ENCODE measurements around the gene PYM1. TPM values are rescaled to one million over a fixed set of nuclear protein-coding genes. Genes with fewer than 3 reads are reported as not detected.
"Not testable (repeated sequence)": the region's sequence is repeated elsewhere in the genome, so short reads cannot be mapped to it uniquely, and the experiment has no call there.

Gene PYM1
- total RNA-seq, 1 donor from 2014 or later = 47.6 TPM

DNA sequence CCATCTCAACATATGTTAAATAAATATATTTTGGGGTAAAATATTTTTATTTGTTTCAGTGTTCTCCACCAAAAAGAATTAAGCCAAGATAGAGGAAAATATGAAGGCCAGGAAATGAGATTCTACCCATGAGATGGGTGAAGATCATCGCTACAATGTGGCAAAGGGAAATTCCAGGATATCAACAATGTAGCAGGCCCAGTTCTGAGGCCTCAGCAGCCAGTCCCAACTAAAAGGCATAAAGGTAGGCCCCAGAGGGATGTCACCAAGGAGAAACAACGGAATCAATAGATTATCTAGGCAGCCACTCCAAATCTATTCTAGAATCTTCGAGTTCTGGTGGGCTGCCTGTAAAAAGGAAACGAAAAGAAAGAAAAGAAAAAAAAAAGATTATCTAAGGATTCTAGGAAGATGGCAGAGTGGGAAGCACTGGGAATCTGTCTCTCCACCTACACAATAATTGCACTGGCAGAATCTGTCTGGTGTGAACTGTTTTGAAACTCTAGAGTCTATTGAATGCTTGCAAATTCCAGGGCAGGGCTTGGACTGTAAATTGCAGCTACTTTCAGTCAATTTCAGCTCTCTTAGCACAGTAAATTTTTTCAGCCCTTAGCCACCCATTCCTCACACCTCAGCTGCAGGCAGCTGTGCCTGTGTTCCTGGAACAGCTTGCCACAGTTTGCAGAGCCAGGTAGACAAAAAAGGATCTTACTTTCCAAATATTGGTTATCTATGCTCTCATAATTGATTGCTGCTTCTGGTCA is 51.8 kb downstream of the PYM1 start:
- Histone ChIP-seq H3K4me3 (ENCODE audit: low read depth, low read length) (no peak overlapping the region), H3K36me3 (ENCODE audit: control insufficient read depth, insufficient read depth, low read length) (no peaks in the 10 kb centered on the region), H3K27me3 (ENCODE audit: control insufficient read depth, insufficient read depth, low read length) (no peaks in the 10 kb centered on the region)
- DNase-seq (ENCODE audit: low read depth) = no peak
- TF ChIP-seq, protein P1, sequence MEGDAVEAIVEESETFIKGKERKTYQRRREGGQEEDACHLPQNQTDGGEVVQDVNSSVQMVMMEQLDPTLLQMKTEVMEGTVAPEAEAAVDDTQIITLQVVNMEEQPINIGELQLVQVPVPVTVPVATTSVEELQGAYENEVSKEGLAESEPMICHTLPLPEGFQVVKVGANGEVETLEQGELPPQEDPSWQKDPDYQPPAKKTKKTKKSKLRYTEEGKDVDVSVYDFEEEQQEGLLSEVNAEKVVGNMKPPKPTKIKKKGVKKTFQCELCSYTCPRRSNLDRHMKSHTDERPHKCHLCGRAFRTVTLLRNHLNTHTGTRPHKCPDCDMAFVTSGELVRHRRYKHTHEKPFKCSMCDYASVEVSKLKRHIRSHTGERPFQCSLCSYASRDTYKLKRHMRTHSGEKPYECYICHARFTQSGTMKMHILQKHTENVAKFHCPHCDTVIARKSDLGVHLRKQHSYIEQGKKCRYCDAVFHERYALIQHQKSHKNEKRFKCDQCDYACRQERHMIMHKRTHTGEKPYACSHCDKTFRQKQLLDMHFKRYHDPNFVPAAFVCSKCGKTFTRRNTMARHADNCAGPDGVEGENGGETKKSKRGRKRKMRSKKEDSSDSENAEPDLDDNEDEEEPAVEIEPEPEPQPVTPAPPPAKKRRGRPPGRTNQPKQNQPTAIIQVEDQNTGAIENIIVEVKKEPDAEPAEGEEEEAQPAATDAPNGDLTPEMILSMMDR (IDR thresholded peaks at IDR 0.05; ENCODE audit: insufficient read depth, low read length, poor library complexity, severe bottlenecking) = no peak

DNA sequence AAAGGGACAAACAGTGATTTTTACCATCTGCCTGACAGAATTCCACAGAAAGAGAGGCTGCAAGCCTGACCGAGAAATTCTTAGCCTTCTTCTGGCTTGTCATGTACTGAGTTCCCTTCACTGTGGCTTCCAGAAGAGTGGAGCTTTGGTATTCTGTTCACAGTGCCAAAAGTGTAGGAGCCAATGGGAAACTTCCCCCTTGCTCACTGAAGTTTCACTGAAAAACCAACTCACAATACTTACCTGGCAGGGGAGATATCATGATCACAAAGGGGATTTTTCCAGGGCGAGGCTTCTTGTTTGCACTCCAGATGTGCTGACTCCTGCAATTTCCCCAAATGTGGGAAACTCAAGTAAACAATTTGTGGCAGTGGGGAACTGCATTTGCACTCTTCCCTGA is 53.3 kb downstream of the PYM1 start:
- no peak for DNase-seq (ENCODE audit: low read depth)

DNA sequence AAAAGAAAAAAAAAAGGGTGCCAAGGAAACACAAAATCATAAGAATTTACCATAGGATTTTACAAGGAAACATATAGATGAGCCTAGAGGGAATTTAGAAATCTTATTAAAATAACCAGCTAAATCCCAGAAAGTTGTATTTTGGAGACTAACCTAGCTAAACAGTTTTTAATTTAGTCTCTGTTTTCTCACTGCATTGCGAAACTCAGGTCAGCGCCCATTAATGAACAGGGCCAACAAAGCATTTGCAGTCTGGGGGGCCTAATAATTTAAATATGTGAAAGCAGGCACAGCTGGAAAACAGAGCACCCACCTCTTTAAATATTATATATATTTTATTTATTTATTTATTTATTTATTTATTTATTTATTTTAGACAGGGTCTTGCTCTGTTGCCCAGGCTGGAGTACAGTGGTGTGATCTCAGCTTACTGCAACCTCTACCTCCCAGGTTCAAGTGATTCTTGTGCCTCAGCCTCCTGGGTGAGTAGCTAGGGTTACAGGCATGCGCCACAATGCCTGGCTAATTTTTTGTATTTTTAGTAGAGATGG is 61.2 kb downstream of the PYM1 start:
- H3K36me3 ChIP-seq (ENCODE audit: control insufficient read depth, insufficient read depth, low read length); H3K4me3 ChIP-seq (ENCODE audit: low read depth, low read length): not testable (repeated sequence)

More for the DNA sequence above, 53.3 kb downstream of the PYM1 start:
- Histone ChIP-seq H3K36me3 (ENCODE audit: control insufficient read depth, insufficient read depth, low read length) (no peaks in the 10 kb centered on the region), H3K27me3 (ENCODE audit: control insufficient read depth, insufficient read depth, low read length) (no peaks in the 10 kb centered on the region), H3K4me3 (ENCODE audit: low read depth, low read length) (no peak overlapping the region)
- TF ChIP-seq, protein P1 (IDR thresholded peaks at IDR 0.05; ENCODE audit: insufficient read depth, low read length, poor library complexity, severe bottlenecking) = no peak

DNA sequence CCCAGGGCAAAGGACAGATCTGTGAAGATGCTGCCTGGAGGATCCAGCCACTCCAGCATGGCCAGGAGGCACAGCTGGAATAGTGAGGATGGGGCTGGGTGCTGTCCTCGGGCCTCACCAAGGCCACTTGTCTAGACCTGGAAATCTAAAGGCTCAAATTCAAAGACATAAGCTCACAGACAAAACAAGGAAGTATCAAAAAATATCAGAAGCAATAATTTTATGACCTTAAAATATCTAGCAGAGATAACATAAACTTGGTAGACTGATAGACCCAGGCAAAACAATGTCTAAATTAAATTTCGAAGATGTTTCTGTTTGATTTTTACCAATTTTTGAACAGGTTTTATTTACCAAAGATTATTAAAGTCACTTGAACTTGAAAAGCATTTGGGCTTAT is 62.4 kb downstream of the PYM1 start:
- no peaks in the 10 kb centered on the region for H3K36me3 ChIP-seq (ENCODE audit: control insufficient read depth, insufficient read depth, low read length)
- TF ChIP-seq, protein P1 (IDR thresholded peaks at IDR 0.05; ENCODE audit: insufficient read depth, low read length, poor library complexity, severe bottlenecking) = no peak
- no peak for DNase-seq (ENCODE audit: low read depth)
- H3K27me3 ChIP-seq (ENCODE audit: control insufficient read depth, insufficient read depth, low read length) = no peaks in the 10 kb centered on the region
- no peak overlapping the region for H3K4me3 ChIP-seq (ENCODE audit: low read depth, low read length)

More for the DNA sequence above, 61.2 kb downstream of the PYM1 start:
- H3K27me3 ChIP-seq (ENCODE audit: control insufficient read depth, insufficient read depth, low read length); DNase-seq (ENCODE audit: low read depth): not testable (repeated sequence)

DNA sequence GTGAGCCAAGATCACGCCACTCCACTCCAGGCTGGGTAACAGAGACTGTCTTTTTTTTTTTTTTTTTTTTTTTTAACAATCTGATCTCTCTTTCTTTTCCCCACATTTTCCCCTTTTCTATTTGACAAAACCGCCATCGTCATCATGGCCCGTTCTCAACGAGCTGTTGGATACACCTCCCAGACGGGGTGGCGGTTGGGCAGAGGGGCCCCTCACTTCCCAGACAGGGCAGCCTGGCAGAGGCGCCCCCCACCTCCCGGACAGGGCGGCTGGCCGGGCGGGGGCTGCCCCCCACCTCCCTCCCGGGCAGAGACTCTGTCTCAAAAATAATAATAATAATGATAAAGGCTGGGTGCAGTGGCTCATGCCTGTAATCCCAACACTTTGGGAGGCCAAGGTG is 64.8 kb downstream of the PYM1 start:
- H3K4me3 ChIP-seq (ENCODE audit: low read depth, low read length); H3K27me3 ChIP-seq (ENCODE audit: control insufficient read depth, insufficient read depth, low read length); H3K36me3 ChIP-seq (ENCODE audit: control insufficient read depth, insufficient read depth, low read length); DNase-seq (ENCODE audit: low read depth): not testable (repeated sequence)

- TF ChIP-seq, protein P1 (IDR thresholded peaks at IDR 0.05; ENCODE audit: insufficient read depth, low read length, poor library complexity, severe bottlenecking) = no peak
- Histone ChIP-seq H3K36me3 (ENCODE audit: control insufficient read depth, insufficient read depth, low read length) (no peaks in the 10 kb centered on the region), H3K4me3 (ENCODE audit: low read depth, low read length) (no peak overlapping the region), H3K27me3 (ENCODE audit: control insufficient read depth, insufficient read depth, low read length) (no peaks in the 10 kb centered on the region)
- DNase-seq (ENCODE audit: low read depth) = no peak
Measured at GRCh38 chr12:55862286-55862685, 65.4 kb downstream of the PYM1 start.

GRCh38 chr12:55861871-55862270 is 65.8 kb downstream of the PYM1 start:
- Histone ChIP-seq H3K36me3 (ENCODE audit: control insufficient read depth, insufficient read depth, low read length) (no peaks in the 10 kb centered on the region), H3K4me3 (ENCODE audit: low read depth, low read length) (no peak overlapping the region), H3K27me3 (ENCODE audit: control insufficient read depth, insufficient read depth, low read length) (no peaks in the 10 kb centered on the region)
- DNase-seq (ENCODE audit: low read depth) = no peak
- TF ChIP-seq, protein P1 (IDR thresholded peaks at IDR 0.05; ENCODE audit: insufficient read depth, low read length, poor library complexity, severe bottlenecking) = no peak
